ENCODE results near the gene PHLDA1.

DNA sequence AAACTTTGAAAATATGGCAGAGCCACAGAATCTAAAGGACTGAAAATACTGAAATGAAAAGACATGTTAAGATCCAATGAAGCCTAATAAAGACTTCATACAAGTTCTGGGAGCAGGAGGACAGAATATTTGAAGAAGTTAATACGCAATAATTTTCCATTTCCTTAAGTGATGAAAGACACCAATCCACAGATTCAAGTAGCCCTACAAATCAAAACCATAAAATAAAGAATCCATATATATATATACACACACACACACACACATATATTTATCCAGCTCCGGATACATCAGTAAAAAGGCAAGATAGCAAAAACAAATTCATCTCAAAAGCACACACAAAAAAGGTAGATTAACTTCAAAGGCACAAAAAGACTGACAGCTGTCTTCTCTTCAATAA, 47.2 kb upstream of the PHLDA1 start:
- no peak for TF ChIP-seq TAF1 (IDR thresholded peaks at IDR 0.05; ENCODE audit: control insufficient read depth, extremely low read depth, insufficient read depth, low read length, severe bottlenecking)
- TF ChIP-seq EZH2 (IDR thresholded peaks at IDR 0.05; ENCODE audit: borderline replicate concordance, low read depth, low read length), result no peak
- TF ChIP-seq, protein P1, sequence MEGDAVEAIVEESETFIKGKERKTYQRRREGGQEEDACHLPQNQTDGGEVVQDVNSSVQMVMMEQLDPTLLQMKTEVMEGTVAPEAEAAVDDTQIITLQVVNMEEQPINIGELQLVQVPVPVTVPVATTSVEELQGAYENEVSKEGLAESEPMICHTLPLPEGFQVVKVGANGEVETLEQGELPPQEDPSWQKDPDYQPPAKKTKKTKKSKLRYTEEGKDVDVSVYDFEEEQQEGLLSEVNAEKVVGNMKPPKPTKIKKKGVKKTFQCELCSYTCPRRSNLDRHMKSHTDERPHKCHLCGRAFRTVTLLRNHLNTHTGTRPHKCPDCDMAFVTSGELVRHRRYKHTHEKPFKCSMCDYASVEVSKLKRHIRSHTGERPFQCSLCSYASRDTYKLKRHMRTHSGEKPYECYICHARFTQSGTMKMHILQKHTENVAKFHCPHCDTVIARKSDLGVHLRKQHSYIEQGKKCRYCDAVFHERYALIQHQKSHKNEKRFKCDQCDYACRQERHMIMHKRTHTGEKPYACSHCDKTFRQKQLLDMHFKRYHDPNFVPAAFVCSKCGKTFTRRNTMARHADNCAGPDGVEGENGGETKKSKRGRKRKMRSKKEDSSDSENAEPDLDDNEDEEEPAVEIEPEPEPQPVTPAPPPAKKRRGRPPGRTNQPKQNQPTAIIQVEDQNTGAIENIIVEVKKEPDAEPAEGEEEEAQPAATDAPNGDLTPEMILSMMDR (IDR thresholded peaks at IDR 0.05 in 2 of 3, conservative IDR thresholded peaks at IDR 0.05 in 1 of 3; ENCODE audit: insufficient read depth in 2 of 3, low read depth in 1 of 3, low read length in 3 of 3), result no peak
- TF ChIP-seq ZNF3 (CRISPR knock-in tag; IDR thresholded peaks at IDR 0.05), result no peak
- no peak for TF ChIP-seq HEY1 (CRISPR knock-in tag; IDR thresholded peaks at IDR 0.05; ENCODE audit: borderline replicate concordance)
- TF ChIP-seq HMG20A (CRISPR knock-in tag; conservative IDR thresholded peaks at IDR 0.05), result no peak
- no peak for TF ChIP-seq TCFL5 (CRISPR knock-in tag; conservative IDR thresholded peaks at IDR 0.05)
- TF ChIP-seq, protein P2, sequence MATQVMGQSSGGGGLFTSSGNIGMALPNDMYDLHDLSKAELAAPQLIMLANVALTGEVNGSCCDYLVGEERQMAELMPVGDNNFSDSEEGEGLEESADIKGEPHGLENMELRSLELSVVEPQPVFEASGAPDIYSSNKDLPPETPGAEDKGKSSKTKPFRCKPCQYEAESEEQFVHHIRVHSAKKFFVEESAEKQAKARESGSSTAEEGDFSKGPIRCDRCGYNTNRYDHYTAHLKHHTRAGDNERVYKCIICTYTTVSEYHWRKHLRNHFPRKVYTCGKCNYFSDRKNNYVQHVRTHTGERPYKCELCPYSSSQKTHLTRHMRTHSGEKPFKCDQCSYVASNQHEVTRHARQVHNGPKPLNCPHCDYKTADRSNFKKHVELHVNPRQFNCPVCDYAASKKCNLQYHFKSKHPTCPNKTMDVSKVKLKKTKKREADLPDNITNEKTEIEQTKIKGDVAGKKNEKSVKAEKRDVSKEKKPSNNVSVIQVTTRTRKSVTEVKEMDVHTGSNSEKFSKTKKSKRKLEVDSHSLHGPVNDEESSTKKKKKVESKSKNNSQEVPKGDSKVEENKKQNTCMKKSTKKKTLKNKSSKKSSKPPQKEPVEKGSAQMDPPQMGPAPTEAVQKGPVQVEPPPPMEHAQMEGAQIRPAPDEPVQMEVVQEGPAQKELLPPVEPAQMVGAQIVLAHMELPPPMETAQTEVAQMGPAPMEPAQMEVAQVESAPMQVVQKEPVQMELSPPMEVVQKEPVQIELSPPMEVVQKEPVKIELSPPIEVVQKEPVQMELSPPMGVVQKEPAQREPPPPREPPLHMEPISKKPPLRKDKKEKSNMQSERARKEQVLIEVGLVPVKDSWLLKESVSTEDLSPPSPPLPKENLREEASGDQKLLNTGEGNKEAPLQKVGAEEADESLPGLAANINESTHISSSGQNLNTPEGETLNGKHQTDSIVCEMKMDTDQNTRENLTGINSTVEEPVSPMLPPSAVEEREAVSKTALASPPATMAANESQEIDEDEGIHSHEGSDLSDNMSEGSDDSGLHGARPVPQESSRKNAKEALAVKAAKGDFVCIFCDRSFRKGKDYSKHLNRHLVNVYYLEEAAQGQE (IDR thresholded peaks at IDR 0.05; ENCODE audit: borderline replicate concordance), result no peak
- TF ChIP-seq, protein P2 (CRISPR knock-in tag; IDR thresholded peaks at IDR 0.05; ENCODE audit: low read depth), result no peak
- TF ChIP-seq SP1 (CRISPR knock-in tag; IDR thresholded peaks at IDR 0.05), result no peak
- TF ChIP-seq ZNF354B (CRISPR knock-in tag; IDR thresholded peaks at IDR 0.05), result no peak
- TF ChIP-seq PCBP2 (IDR thresholded peaks at IDR 0.05; ENCODE audit: low read depth, low read length, poor library complexity, severe bottlenecking), result no peak
- no peak for TF ChIP-seq EGR1 (conservative IDR thresholded peaks at IDR 0.05)

All from K562 (cell line).